ENCODE data around the gene APLP2.

Gene APLP2

DNA sequence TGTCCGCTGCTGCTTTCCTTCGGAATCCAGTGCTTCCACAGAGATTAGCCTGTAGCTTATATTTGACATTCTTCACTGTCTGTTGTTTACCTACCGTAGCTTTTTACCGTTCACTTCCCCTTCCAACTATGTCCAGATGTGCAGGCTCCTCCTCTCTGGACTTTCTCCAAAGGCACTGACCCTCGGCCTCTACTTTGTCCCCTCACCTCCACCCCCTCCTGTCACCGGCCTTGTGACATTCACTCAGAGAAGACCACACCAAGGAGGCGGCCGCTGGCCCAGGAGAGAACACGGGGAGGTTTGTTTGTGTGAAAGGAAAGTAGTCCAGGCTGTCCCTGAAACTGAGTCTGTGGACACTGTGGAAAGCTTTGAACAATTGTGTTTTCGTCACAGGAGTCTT is 74.4 kb downstream of the APLP2 start:
- TF ChIP-seq, protein P1, sequence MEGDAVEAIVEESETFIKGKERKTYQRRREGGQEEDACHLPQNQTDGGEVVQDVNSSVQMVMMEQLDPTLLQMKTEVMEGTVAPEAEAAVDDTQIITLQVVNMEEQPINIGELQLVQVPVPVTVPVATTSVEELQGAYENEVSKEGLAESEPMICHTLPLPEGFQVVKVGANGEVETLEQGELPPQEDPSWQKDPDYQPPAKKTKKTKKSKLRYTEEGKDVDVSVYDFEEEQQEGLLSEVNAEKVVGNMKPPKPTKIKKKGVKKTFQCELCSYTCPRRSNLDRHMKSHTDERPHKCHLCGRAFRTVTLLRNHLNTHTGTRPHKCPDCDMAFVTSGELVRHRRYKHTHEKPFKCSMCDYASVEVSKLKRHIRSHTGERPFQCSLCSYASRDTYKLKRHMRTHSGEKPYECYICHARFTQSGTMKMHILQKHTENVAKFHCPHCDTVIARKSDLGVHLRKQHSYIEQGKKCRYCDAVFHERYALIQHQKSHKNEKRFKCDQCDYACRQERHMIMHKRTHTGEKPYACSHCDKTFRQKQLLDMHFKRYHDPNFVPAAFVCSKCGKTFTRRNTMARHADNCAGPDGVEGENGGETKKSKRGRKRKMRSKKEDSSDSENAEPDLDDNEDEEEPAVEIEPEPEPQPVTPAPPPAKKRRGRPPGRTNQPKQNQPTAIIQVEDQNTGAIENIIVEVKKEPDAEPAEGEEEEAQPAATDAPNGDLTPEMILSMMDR (IDR thresholded peaks at IDR 0.05): no peak
- H3K27ac ChIP-seq: no peak overlapping the region
- no peak overlapping the region for H3K4me3 ChIP-seq
- DNase-seq (ENCODE audit: low spot score): peak; percentile 53

DNA sequence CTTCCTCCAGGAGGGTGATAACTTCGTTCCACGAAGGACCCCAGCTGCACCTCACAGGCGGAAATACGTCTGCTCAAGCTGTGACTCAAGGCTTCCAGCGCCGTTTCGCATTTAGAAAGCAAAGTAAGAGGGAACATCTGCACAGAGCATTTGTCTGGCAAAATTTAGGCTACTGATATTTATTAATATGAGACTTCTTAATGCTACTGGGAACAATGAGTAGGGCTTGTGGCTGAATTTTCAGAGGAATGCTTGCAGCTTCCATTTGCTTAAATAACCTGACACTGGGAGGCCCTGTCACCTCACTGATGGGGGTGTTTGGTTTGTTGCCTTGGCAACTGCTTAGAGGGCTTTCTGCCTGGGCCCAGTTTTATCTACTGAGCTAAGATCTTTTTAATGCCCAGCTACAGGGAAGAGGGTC is 75.2 kb downstream of the APLP2 start:
- Histone ChIP-seq H3K27ac (no peak overlapping the region), H3K4me3 (no peak overlapping the region)
- TF ChIP-seq, protein P1 (IDR thresholded peaks at IDR 0.05): no peak
- DNase-seq (ENCODE audit: low spot score): no peak

DNA sequence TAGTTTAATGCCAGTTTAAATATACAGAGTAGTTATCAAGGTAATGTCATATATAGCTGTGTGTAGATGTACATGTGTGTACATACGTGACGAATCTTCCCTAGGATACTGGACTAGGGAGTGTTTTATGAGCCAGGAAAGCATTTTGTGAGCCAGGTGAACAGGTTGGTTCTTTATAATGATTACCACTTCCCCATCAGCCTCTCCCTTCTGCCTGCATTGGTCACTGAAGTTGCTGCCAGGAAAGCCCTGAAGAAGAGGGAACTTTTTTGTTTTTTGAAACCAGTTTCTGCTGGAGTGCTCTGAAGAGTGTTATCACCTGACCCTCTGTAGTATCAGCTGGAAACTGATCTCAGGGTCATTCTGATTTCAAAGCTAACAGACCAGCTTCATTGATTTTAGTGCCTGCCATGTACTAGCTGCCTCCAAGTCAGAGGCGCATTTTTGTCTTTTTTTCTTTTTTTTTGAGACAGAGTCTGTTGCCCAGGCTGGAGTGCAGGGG is 75.7 kb downstream of the APLP2 start:
- TF ChIP-seq, protein P1 (IDR thresholded peaks at IDR 0.05): no peak
- Histone ChIP-seq H3K27ac (peak overlapping the region in 1 of 2 donors; percentile 67), H3K4me3 (no peak overlapping the region)
- no peak for DNase-seq (ENCODE audit: low spot score)

DNA sequence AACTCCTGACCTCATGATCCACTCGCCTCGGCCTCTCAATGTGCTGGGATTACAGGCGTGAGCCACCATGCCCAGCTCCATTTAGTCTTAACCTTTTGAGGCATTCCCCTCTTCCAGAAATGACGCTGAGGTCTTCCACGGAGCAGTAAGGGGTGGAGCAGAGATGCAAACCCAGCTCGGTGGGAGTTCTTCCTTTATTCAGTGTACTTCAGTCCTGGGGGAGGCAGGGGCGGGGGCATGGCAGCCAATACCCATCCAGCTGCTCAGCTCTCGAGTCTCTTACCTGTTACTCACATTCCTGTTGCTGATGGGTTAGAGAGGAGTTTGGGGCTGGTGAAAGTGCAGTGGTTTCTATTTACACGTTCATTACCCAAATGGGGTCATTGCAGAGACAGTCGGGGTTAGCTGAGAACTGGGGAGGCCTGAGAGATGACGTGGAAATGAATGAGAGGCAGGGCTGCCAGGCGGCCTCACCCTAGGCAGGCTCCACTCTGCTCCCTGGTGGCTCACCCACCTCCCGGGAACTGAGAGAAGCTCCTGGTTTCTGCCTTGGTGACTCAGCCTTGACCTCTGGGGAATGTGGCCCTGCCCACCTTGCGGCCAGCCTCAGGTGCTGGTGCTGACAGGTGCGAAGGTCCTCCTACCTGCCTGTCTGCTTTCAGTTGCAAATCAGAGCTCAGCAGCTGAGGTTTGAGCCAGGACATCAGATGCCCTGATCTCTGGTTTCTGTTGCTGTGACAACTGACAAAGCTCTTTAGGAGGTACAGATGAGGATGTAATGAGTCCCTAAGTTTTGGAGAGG is 76.5 kb downstream of the APLP2 start:
- TF ChIP-seq, protein P1 (IDR thresholded peaks at IDR 0.05): no peak
- peak overlapping the region; percentile 50 to 67 for H3K27ac ChIP-seq
- peak; percentile 73 for DNase-seq (ENCODE audit: low spot score)
- H3K4me3 ChIP-seq: no peak overlapping the region

DNA sequence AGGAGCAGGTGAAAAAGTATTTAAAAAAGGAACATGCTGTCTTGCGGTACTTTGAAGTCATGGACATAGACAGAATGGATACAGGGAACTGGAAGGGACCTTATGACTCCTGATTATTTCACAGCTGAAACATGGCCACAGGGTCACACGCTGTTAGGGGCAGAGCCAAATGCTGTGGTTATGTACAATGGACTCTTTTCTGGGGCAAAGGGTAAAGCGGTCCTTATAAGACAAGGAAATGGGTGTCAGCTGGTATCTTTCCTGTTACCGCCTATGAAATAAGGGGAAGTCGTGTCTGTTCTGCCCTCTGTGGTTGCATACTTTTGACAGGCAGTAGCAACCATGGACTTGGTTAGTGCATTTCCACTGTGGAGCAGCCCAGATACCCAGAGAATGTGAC is 77.1 kb downstream of the APLP2 start:
- Histone ChIP-seq H3K27ac (peak overlapping the region in 1 of 2 donors; percentile 67), H3K4me3 (no peak overlapping the region)
- TF ChIP-seq, protein P1 (IDR thresholded peaks at IDR 0.05): no peak
- peak; percentile 71 for DNase-seq (ENCODE audit: low spot score)

DNA sequence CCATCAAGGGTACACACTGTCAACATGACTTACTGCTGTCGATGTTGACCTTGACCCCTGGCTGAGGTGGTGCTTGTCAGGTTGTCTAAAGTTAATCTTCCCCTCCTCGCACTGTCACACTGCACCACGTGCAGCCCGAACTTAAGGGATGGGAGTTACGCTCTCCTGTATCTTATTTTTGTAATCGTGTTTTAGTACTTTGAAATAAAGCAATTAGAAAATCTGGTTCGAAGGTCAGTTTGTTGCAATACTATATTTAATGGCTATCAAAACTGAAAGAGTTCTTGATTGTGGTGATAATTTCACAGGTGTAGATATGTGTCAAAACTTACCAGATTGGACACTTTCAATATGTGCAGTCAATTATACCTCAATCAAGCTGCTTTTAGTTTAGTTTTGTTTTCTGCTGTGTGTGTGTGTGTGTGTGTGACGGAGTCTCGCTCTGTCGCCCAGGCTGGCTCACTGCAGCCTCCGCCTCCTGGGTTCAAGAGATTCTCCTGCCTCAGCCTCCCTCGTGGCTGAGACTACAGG is 79.2 kb downstream of the APLP2 start:
- H3K27ac ChIP-seq: no peak overlapping the region
- TF ChIP-seq, protein P1 (IDR thresholded peaks at IDR 0.05): no peak
- DNase-seq (ENCODE audit: low spot score): peak; percentile 17
- H3K4me3 ChIP-seq: no peak overlapping the region

DNA sequence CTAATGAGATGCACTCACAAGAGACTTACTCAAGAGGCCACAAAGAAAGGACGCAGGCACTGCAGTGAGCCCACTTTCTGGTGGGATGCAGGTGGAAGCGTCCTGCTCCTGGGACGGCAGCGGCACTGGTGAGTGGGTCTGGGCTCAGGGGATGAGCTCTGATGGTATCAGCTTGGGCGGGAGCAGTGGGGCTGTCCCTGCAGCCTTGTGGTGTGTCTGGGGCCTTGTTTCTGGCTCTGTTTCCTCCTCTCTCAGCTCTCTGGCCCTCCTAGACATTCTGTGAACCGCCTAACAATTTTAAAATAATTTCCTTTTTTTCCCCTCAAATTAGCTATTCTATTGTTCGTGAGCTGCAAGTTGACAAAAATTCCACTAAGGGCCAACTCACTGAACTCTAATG is 81.1 kb downstream of the APLP2 start:
- TF ChIP-seq, protein P1 (IDR thresholded peaks at IDR 0.05): no peak
- peak; percentile 57 for DNase-seq (ENCODE audit: low spot score)
- H3K27ac ChIP-seq: no peak overlapping the region

More for the DNA sequence above, 81.1 kb downstream of the APLP2 start:
- H3K4me3 ChIP-seq: no peak overlapping the region
